SK-N-SH (cell line): Measurements from ENCODE around the gene HSD11B1. TPM values are rescaled to one million over a fixed set of nuclear protein-coding genes. Genes with fewer than 3 reads are reported as not detected.

Source experiments
- CTCF ChIA-PET: fragments of 300-600, 350-600 bp; formaldehyde crosslinking; extraction: SDS; loops from one replicate; lab custom pipeline; 2021; lab: Yijun Ruan, JAX
- POLR2A ChIA-PET: fragments of 350-600 bp; sonication (Branson Sonifier 250); formaldehyde crosslinking; extraction: SDS; loops from one replicate; lab custom pipeline; 2020; ENCODE audit warnings: antibody characterized with exemption, inconsistent platforms; lab: Yijun Ruan, JAX
- DNase-seq: peaks from one replicate; pipeline ENCODE4 v3.0.0; 2012
- H2AFZ ChIP-seq: fragments of 200-600 bp; sonication (generic); 2 replicates; pipeline ENCODE4 v1.8.1; 2016; ENCODE audit warnings: antibody characterized with exemption, mild to moderate bottlenecking, low read depth
- H3F3A ChIP-seq: fragments of 200-600 bp; sonication (generic); replicated peaks from 2 replicates; pipeline ENCODE3; 2016; ENCODE audit warnings: antibody characterized with exemption, mild to moderate bottlenecking; ENCODE audit not compliant: insufficient read depth
- H3K27ac ChIP-seq, 2 experiments: fragments of 200-500 bp in 1 of 2; fragments of 200-600 bp in 1 of 2; sonication (Bioruptor generic) in 1 of 2; sonication (generic), shearing (Covaris generic) in 1 of 2; 2 replicates each; pipeline versions ENCODE4 v1.5.1 to v1.6.1; 2014 to 2016; ENCODE audit warnings: low read depth in 2 of 2, inconsistent platforms in 1 of 2, low read length in 1 of 2, mild to moderate bottlenecking in 1 of 2, mixed read lengths in 1 of 2
- H3K27me3 ChIP-seq: fragments of 200-600 bp; sonication (generic), shearing (Covaris generic); 2 replicates; pipeline ENCODE4 v1.6.1; 2016; ENCODE audit warnings: mixed run types; ENCODE audit not compliant: insufficient read depth
- H3K36me3 ChIP-seq, 2 experiments: fragments of 200-500 bp in 1 of 2; fragments of 200-600 bp in 1 of 2; sonication (Bioruptor generic) in 1 of 2; sonication (generic) in 1 of 2; replicated peaks in 1 of 2; 2 replicates each; pipeline versions ENCODE3 to v1.5.1; 2014 to 2016; ENCODE audit warnings: low read length in 1 of 2, mild to moderate bottlenecking in 1 of 2; ENCODE audit not compliant: insufficient read depth in 2 of 2, control insufficient read depth in 1 of 2
- H3K4me1 ChIP-seq, 2 experiments: fragments of 200-500 bp in 1 of 2; fragments of 200-600 bp in 1 of 2; sonication (Bioruptor generic) in 1 of 2; sonication (generic), shearing (Covaris generic) in 1 of 2; 2 replicates each; pipeline versions ENCODE4 v1.5.1 to v1.6.1; 2014 to 2016; ENCODE audit warnings: low read depth in 1 of 2, low read length in 1 of 2, mixed run types in 1 of 2; ENCODE audit not compliant: insufficient read depth in 2 of 2, control insufficient read depth in 1 of 2
- H3K4me2 ChIP-seq: fragments of 200-600 bp; sonication (generic), shearing (Covaris generic); 2 replicates; pipeline ENCODE4 v1.6.1; 2017; ENCODE audit warnings: mixed run types
- H3K4me3 ChIP-seq, 2 experiments: fragments of 200-500 bp in 1 of 2; fragments of 200-600 bp in 1 of 2; sonication (Bioruptor generic) in 1 of 2; sonication (generic), shearing (Covaris generic) in 1 of 2; 2 replicates each; pipeline versions ENCODE4 v1.5.1 to v1.8.1; 2014 to 2016; ENCODE audit warnings: low read depth in 2 of 2, inconsistent platforms in 1 of 2, low read length in 1 of 2, mild to moderate bottlenecking in 1 of 2, mixed read lengths in 1 of 2, moderate library complexity in 1 of 2
- H3K79me2 ChIP-seq: fragments of 200-600 bp; sonication (generic); 2 replicates; pipeline ENCODE4 v1.8.1; 2017; ENCODE audit warnings: mild to moderate bottlenecking; ENCODE audit not compliant: insufficient read depth
- H3K9ac ChIP-seq: fragments of 200-600 bp; sonication (generic); 2 replicates; pipeline ENCODE4 v1.6.1; 2017; ENCODE audit warnings: mixed run types
- H3K9me2 ChIP-seq: fragments of 200-600 bp; sonication (generic); 2 replicates; pipeline ENCODE4 v1.6.1; 2017; ENCODE audit warnings: mixed run types
- H3K9me3 ChIP-seq: fragments of 200-600 bp; sonication (generic); 2 replicates; pipeline ENCODE4 v1.6.1; 2017; ENCODE audit warnings: mixed run types, mild to moderate bottlenecking, moderate library complexity
- H4K20me1 ChIP-seq: fragments of 200-600 bp; sonication (generic); 2 replicates; pipeline ENCODE4 v1.6.1; 2017; ENCODE audit warnings: mild to moderate bottlenecking, mixed run types; ENCODE audit not compliant: insufficient read depth
- CTCF ChIP-seq: fragments of 200-600 bp; sonication (generic); IDR thresholded peaks from 2 replicates; pipeline ENCODE4 v1.6.1; 2017; ENCODE audit warnings: antibody characterized with exemption, mild to moderate bottlenecking, moderate library complexity
- EZH2phosphoT487 ChIP-seq: fragments of 200-600 bp; sonication (generic); IDR thresholded peaks from 2 replicates; pipeline ENCODE4 v1.6.1; 2017; ENCODE audit warnings: low read depth, mixed run types, mild to moderate bottlenecking, antibody characterized with exemption, moderate library complexity, borderline replicate concordance
- FOSL2 ChIP-seq: IDR thresholded peaks from 2 replicates; pipeline ENCODE4 v1.4.0; 2012; ENCODE audit warnings: low read depth, mild to moderate bottlenecking, moderate library complexity, borderline replicate concordance
- FOXM1 ChIP-seq: IDR thresholded peaks from 2 replicates; pipeline ENCODE4 v1.4.0; 2012; ENCODE audit warnings: low read depth, mild to moderate bottlenecking
- GABPA ChIP-seq: IDR thresholded peaks from 2 replicates; pipeline ENCODE4 v1.4.0; 2012; ENCODE audit warnings: low read depth, mild to moderate bottlenecking
- GATA2 ChIP-seq: sonication (generic); formaldehyde crosslinking; IDR thresholded peaks from 2 replicates; pipeline ENCODE4 v1.5.0; 2020; ENCODE audit warnings: mild to moderate bottlenecking, missing genetic modification reagents
- JUND ChIP-seq: IDR thresholded peaks from 2 replicates; pipeline ENCODE4 v1.4.0; 2012
- MAX ChIP-seq: IDR thresholded peaks from 2 replicates; pipeline ENCODE4 v1.4.0; 2012; ENCODE audit warnings: low read depth
- MXI1 ChIP-seq: IDR thresholded peaks from 2 replicates; pipeline ENCODE4 v1.6.1; 2012; ENCODE audit warnings: mild to moderate bottlenecking, low read depth, low read length, improper control_type of control experiment
- POLR2AphosphoS5 ChIP-seq: IDR thresholded peaks from 2 replicates; pipeline ENCODE4 v1.6.1; 2012; ENCODE audit warnings: low read depth, low read length
- RAD21 ChIP-seq: IDR thresholded peaks from 2 replicates; pipeline ENCODE4 v1.6.1; 2012; ENCODE audit warnings: mild to moderate bottlenecking, low read length
- RFX5 ChIP-seq: IDR thresholded peaks from 2 replicates; pipeline ENCODE4 v1.6.1; 2012; ENCODE audit warnings: mild to moderate bottlenecking, improper control_type of control experiment, low read length
- SIN3A ChIP-seq: IDR thresholded peaks from 2 replicates; pipeline ENCODE4 v1.6.1; 2012; ENCODE audit warnings: low read depth, mild to moderate bottlenecking, low read length, moderate library complexity, borderline replicate concordance
- TAF1 ChIP-seq: IDR thresholded peaks from 2 replicates; pipeline ENCODE4 v1.6.1; 2012; ENCODE audit warnings: low read depth, mild to moderate bottlenecking, low read length, moderate library complexity, borderline replicate concordance
- TCF12 ChIP-seq: IDR thresholded peaks from 2 replicates; pipeline ENCODE4 v1.4.0; 2012
- USF2 ChIP-seq: fragments of 150-350 bp; IDR thresholded peaks from 2 replicates; pipeline ENCODE4 v1.6.1; 2017; ENCODE audit warnings: antibody characterized with exemption, low read length, low read depth, borderline replicate concordance
- WGBS: methylation state at CpG from one replicate; pipeline ENCODE4 v1.1.6; 2017; ENCODE audit warnings: low lambda C conversion rate; 5-methylcytosine and 5-hydroxymethylcytosine counted together
- polyA plus RNA-seq, 3 experiments: library from polyadenylated mRNA; depleted of rRNA; stranded (reverse); fragments of >200 nt; gene quantifications; 2 replicates each; pipeline ENCODE4 v1.2.3, GENCODE V29; 2012
- TF ChIP-seq, protein P1 (sequence below): IDR thresholded peaks from 2 replicates; pipeline ENCODE4 v1.6.1; 2012; ENCODE audit warnings: mild to moderate bottlenecking, low read depth, low read length, moderate library complexity

HSD11B1 gene
- polyA plus RNA-seq, 1 of the 3 experiments (the other 2 are of a cell fraction): 0.23 TPM

DNA sequence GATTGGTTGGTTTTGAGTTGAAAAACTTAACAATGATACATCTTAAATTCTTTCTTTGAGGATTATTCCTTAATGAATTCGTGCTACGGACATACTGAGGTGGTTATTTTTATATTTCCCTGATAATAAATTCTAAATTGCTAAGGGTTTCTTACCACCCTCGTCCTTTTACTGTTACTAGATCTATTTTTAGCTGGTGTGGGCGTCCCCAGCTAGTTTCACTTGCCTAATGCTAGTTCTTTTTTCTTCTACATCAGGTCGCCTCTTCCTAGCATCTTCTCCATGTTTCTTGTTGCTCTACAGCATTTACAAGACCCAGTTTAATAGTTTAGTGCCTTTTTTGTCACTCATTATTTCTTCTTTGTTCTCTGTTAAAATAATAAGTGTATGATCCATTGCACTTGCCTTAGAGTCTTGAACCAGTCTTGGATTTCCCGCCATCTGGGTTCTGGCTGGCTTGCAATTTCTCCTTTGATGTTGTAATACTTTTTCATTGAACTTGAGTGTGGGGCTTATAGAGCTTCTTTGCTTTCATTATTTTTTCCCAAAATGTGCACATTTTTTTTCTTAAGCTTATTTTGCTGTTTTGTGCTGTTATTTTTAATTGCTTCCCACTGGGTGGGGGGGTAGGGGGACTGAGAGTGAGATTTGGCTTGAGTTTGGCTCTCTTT is 677 bp upstream of the HSD11B1 start:
- ChIA-PET POLR2A (no interaction called here), CTCF (interaction anchor here (0.7 to 1.7 kb wide), 3 partner anchors 29 to 138 kb away, joined by 4 to 5 read pairs (median 4); no protein-coding TSS in a partner anchor)
- H3K36me3 ChIP-seq: no peaks in the 10 kb centered on the region
- H3K4me1 ChIP-seq: peaks cover 0 to 13% of the 10 kb centered on the region in 2 experiments
- no peaks in the 10 kb centered on the region for H3K9me2 ChIP-seq
- no peak overlapping the region for H3K9ac ChIP-seq
- no peak overlapping the region for H3K27ac ChIP-seq
- H3F3A ChIP-seq: peaks cover 8% of the 10 kb centered on the region
- H3K27me3 ChIP-seq: no peaks in the 10 kb centered on the region
- no peaks in the 10 kb centered on the region for H3K79me2 ChIP-seq
- TF ChIP-seq MXI1 (no peak), FOSL2 (no peak), MAX (no peak), GABPA (no peak), RFX5 (no peak), GATA2 (CRISPR knock-in tag) (no peak), RAD21 (no peak)
- TF ChIP-seq, protein P1, sequence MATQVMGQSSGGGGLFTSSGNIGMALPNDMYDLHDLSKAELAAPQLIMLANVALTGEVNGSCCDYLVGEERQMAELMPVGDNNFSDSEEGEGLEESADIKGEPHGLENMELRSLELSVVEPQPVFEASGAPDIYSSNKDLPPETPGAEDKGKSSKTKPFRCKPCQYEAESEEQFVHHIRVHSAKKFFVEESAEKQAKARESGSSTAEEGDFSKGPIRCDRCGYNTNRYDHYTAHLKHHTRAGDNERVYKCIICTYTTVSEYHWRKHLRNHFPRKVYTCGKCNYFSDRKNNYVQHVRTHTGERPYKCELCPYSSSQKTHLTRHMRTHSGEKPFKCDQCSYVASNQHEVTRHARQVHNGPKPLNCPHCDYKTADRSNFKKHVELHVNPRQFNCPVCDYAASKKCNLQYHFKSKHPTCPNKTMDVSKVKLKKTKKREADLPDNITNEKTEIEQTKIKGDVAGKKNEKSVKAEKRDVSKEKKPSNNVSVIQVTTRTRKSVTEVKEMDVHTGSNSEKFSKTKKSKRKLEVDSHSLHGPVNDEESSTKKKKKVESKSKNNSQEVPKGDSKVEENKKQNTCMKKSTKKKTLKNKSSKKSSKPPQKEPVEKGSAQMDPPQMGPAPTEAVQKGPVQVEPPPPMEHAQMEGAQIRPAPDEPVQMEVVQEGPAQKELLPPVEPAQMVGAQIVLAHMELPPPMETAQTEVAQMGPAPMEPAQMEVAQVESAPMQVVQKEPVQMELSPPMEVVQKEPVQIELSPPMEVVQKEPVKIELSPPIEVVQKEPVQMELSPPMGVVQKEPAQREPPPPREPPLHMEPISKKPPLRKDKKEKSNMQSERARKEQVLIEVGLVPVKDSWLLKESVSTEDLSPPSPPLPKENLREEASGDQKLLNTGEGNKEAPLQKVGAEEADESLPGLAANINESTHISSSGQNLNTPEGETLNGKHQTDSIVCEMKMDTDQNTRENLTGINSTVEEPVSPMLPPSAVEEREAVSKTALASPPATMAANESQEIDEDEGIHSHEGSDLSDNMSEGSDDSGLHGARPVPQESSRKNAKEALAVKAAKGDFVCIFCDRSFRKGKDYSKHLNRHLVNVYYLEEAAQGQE: no peak
- H3K9me3 ChIP-seq: no peaks in the 10 kb centered on the region
- no peak overlapping the region for H3K4me3 ChIP-seq
- DNase-seq: no peak
- WGBS: 80% methylated on average over 6 of the region's 6 CpGs
- H4K20me1 ChIP-seq: no peaks in the 10 kb centered on the region
- no peak overlapping the region for H3K4me2 ChIP-seq
- no peak overlapping the region for H2AFZ ChIP-seq

GRCh38 chr1:209705033-209705598 is 470 bp downstream of the HSD11B1 start:
- ChIA-PET POLR2A (no interaction called here), CTCF (interaction anchor here (0.6 to 1.7 kb wide), 5 partner anchors 28 to 139 kb away, joined by 3 to 5 read pairs (median 3); no protein-coding TSS in a partner anchor)
- Histone ChIP-seq H3K27ac (no peak overlapping the region), H3F3A (peaks cover 14% of the 10 kb centered on the region), H3K4me1 (peaks cover 0 to 13% of the 10 kb centered on the region in 2 experiments), H3K36me3 (no peaks in the 10 kb centered on the region), H3K79me2 (no peaks in the 10 kb centered on the region), H4K20me1 (no peaks in the 10 kb centered on the region), H3K9me2 (no peaks in the 10 kb centered on the region), H2AFZ (no peak overlapping the region), H3K9ac (no peak overlapping the region), H3K9me3 (no peaks in the 10 kb centered on the region), H3K27me3 (no peaks in the 10 kb centered on the region), H3K4me2 (no peak overlapping the region), H3K4me3 (no peak overlapping the region)
- WGBS: 95% methylated on average over 2 of the region's 2 CpGs
- DNase-seq: no peak
- no peak for TF ChIP-seq GATA2 (CRISPR knock-in tag)
- no peak for TF ChIP-seq FOSL2
- TF ChIP-seq SIN3A: no peak
- no peak for TF ChIP-seq USF2
- no peak for TF ChIP-seq CTCF
- no peak for TF ChIP-seq EZH2phosphoT487
- TF ChIP-seq JUND: no peak
- no peak for TF ChIP-seq POLR2AphosphoS5
- TF ChIP-seq TCF12: no peak
- no peak for TF ChIP-seq TAF1
- TF ChIP-seq GABPA: no peak
- TF ChIP-seq FOXM1: no peak
